ENCODE results near the gene INIP. TPM values are rescaled to one million over a fixed set of nuclear protein-coding genes. Genes with fewer than 3 reads are reported as not detected.

INIP gene
- total RNA-seq, 3 donors from 2014 or later (not counting 1 experiment from before 2014, with no cell fraction given): 9.9 to 16.7 (median 16.4) TPM

- H3K36me3 Mint-ChIP-seq: peaks cover 7% of the 10 kb centered on the region
- no peak overlapping the region for H3K4me3 Mint-ChIP-seq
- peaks cover 4% of the 10 kb centered on the region for H3K4me1 ChIP-seq (ENCODE audit: control insufficient read depth, insufficient read depth, low read length)
- H3K27ac Mint-ChIP-seq: no peak overlapping the region
- TF ChIP-seq, protein P1, sequence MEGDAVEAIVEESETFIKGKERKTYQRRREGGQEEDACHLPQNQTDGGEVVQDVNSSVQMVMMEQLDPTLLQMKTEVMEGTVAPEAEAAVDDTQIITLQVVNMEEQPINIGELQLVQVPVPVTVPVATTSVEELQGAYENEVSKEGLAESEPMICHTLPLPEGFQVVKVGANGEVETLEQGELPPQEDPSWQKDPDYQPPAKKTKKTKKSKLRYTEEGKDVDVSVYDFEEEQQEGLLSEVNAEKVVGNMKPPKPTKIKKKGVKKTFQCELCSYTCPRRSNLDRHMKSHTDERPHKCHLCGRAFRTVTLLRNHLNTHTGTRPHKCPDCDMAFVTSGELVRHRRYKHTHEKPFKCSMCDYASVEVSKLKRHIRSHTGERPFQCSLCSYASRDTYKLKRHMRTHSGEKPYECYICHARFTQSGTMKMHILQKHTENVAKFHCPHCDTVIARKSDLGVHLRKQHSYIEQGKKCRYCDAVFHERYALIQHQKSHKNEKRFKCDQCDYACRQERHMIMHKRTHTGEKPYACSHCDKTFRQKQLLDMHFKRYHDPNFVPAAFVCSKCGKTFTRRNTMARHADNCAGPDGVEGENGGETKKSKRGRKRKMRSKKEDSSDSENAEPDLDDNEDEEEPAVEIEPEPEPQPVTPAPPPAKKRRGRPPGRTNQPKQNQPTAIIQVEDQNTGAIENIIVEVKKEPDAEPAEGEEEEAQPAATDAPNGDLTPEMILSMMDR (IDR thresholded peaks at IDR 0.05): no peak
- ATAC-seq (no peak), DNase-seq (no peak)
- intact Hi-C loops (cut with micrococcal nuclease): no loop called here
- H3K36me3 ChIP-seq (ENCODE audit: control insufficient read depth, insufficient read depth, low read length): peaks cover 36% of the 10 kb centered on the region
- 95% methylated on average over 3 of the region's 4 CpGs for WGBS (ENCODE audit: insufficient coverage)
- H3K27me3 Mint-ChIP-seq (ENCODE audit: low read depth in 2 of 2): no peaks in the 10 kb centered on the region
- H3K9me3 ChIP-seq (ENCODE audit: control insufficient read depth, insufficient read depth, low read length): no peaks in the 10 kb centered on the region
- H3K4me3 ChIP-seq (ENCODE audit: low read length): no peak overlapping the region
- no peaks in the 10 kb centered on the region for H3K9me3 Mint-ChIP-seq
- H3K27me3 ChIP-seq (ENCODE audit: control insufficient read depth, insufficient read depth, low read length): no peaks in the 10 kb centered on the region
- peaks cover 6 to 17% of the 10 kb centered on the region in 2 donors for H3K4me1 Mint-ChIP-seq
- no peak overlapping the region for H3K27ac ChIP-seq (ENCODE audit: low read length)
Observed at GRCh38 chr9:112694706-112695555, 23.0 kb downstream of the INIP start.

DNA sequence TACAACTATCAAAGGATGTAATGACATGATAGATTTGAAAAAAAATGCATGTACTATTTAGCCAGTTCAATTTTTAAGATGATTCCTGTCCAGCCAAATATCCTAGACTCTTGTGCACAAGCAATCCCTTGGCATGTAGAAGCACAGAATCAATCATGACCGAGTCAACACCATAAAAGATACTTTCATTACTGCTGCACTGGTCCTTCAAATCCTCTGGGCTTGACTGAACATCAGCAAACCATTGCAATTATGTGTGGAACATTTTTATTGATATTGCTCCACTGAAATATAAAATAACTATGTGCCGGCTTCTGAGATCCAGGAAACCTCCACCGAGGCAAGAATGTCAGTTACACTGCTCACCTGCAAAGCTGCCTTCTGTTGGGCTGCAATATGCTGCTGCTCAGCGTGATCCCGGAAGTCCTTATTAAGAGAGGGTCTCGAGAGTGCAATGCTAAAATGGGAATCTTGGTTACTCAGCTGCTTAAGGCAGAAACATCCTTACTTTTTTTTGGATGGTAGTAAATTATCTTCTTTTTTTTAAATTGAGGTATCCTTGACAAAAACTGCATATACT, 28.7 kb downstream of the INIP start:
- peaks cover 13% of the 10 kb centered on the region for H3K36me3 Mint-ChIP-seq
- no peaks in the 10 kb centered on the region for H3K9me3 ChIP-seq (ENCODE audit: control insufficient read depth, insufficient read depth, low read length)
- H3K27ac Mint-ChIP-seq: no peak overlapping the region
- H3K36me3 ChIP-seq (ENCODE audit: control insufficient read depth, insufficient read depth, low read length): peaks cover 23% of the 10 kb centered on the region
- no peak overlapping the region for H3K4me3 Mint-ChIP-seq
- H3K4me3 ChIP-seq (ENCODE audit: low read length): no peak overlapping the region
- no peaks in the 10 kb centered on the region for H3K27me3 ChIP-seq (ENCODE audit: control insufficient read depth, insufficient read depth, low read length)
- DNase-seq (no peak), ATAC-seq (no peak)
- TF ChIP-seq, protein P1 (IDR thresholded peaks at IDR 0.05): no peak
- WGBS (ENCODE audit: insufficient coverage): 96% methylated on average over 6 of the region's 6 CpGs
- H3K27ac ChIP-seq (ENCODE audit: low read length): no peak overlapping the region
- H3K9me3 Mint-ChIP-seq: no peaks in the 10 kb centered on the region
- intact Hi-C loops (cut with micrococcal nuclease): no loop called here
- peaks cover 7 to 11% of the 10 kb centered on the region in 2 donors for H3K4me1 Mint-ChIP-seq
- no peaks in the 10 kb centered on the region for H3K27me3 Mint-ChIP-seq (ENCODE audit: low read depth in 2 of 2)
- H3K4me1 ChIP-seq (ENCODE audit: control insufficient read depth, insufficient read depth, low read length): no peaks in the 10 kb centered on the region

GRCh38 chr9:112680731-112681402, 37.0 kb downstream of the INIP start:
- Mint-ChIP-seq H3K27me3 (ENCODE audit: low read depth in 2 of 2) (peaks cover 0 to 6% of the 10 kb centered on the region in 2 donors), H3K9me3 (peaks cover 8 to 10% of the 10 kb centered on the region in 2 donors), H3K4me1 (peaks cover 0 to 5% of the 10 kb centered on the region in 2 donors), H3K4me3 (no peak overlapping the region), H3K27ac (no peak overlapping the region), H3K36me3 (peaks cover 12% of the 10 kb centered on the region)
- Histone ChIP-seq H3K4me1 (ENCODE audit: control insufficient read depth, insufficient read depth, low read length) (no peaks in the 10 kb centered on the region), H3K36me3 (ENCODE audit: control insufficient read depth, insufficient read depth, low read length) (peaks cover 2% of the 10 kb centered on the region), H3K27me3 (ENCODE audit: control insufficient read depth, insufficient read depth, low read length) (no peaks in the 10 kb centered on the region), H3K9me3 (ENCODE audit: control insufficient read depth, insufficient read depth, low read length) (peaks cover 5% of the 10 kb centered on the region), H3K27ac (ENCODE audit: low read length) (no peak overlapping the region), H3K4me3 (ENCODE audit: low read length) (no peak overlapping the region)
- WGBS (ENCODE audit: insufficient coverage): 95% methylated on average over 5 of the region's 6 CpGs
- TF ChIP-seq, protein P1 (IDR thresholded peaks at IDR 0.05): no peak
- intact Hi-C loops (cut with micrococcal nuclease): no loop called here
- no peak for DNase-seq
- no peak for ATAC-seq
